IMR-90 (cell line): ENCODE results near the gene ACOXL. TPM values are rescaled to one million over a fixed set of nuclear protein-coding genes. Genes with fewer than 3 reads are reported as not detected.

ENCODE experiments used
- ATAC-seq: fragments of 200-7000 bp; cut with Tn5 transposase; 2 replicates; pipeline ENCODE4 v1.9.1; 2020; ENCODE audit warnings: low read depth, mild to moderate bottlenecking, moderate library complexity
- BruUV-seq: library from RNA; stranded (reverse); fragments of 400-500 nt; replicated peaks from 2 replicates; lab custom pipeline; 2021; lab: Mats Ljungman, UMichigan
- CTCF ChIA-PET: fragments of 300-600 bp; formaldehyde crosslinking; extraction: SDS; loops from one replicate; lab custom pipeline; 2021; ENCODE audit warnings: antibody characterized with exemption; lab: Yijun Ruan, JAX
- POLR2A ChIA-PET: fragments of 300-600 bp; sonication (Branson Sonifier 250); formaldehyde crosslinking; loops from one replicate; lab custom pipeline; 2022; ENCODE audit warnings: antibody characterized with exemption; ENCODE audit not compliant: unreplicated experiment; lab: Charles Lee
- DNase-seq: peaks from one replicate; pipeline ENCODE4 v3.0.0; 2013
- H2AFZ ChIP-seq: replicated peaks from 2 replicates; pipeline ENCODE3; 2013; ENCODE audit warnings: low read length, mild to moderate bottlenecking; ENCODE audit not compliant: poor library complexity
- H2AK5ac ChIP-seq: 2 replicates; pipeline ENCODE4 v1.6.1; 2013; ENCODE audit warnings: low read depth, low read length, inconsistent platforms
- H2AK9ac ChIP-seq: replicated peaks from 2 replicates; pipeline ENCODE3; 2013; ENCODE audit warnings: mild to moderate bottlenecking, low read depth, low read length, moderate library complexity; ENCODE audit not compliant: poor library complexity
- H2BK120ac ChIP-seq: 2 replicates; pipeline ENCODE4 v1.6.1; 2013; ENCODE audit warnings: low read depth, low read length, inconsistent platforms
- H2BK15ac ChIP-seq: 3 replicates; pipeline ENCODE4 v1.6.1; 2013; ENCODE audit warnings: low read depth, low read length, inconsistent platforms
- H2BK20ac ChIP-seq: 2 replicates; pipeline ENCODE4 v1.6.1; 2013; ENCODE audit warnings: low read depth, mild to moderate bottlenecking, inconsistent platforms, low read length, moderate library complexity
- H2BK5ac ChIP-seq: 2 replicates; pipeline ENCODE4 v1.6.1; 2013; ENCODE audit warnings: mild to moderate bottlenecking, low read depth, low read length, inconsistent platforms; ENCODE audit not compliant: poor library complexity, severe bottlenecking
- H3K14ac ChIP-seq: replicated peaks from 2 replicates; pipeline ENCODE4 v1.6.1; 2013; ENCODE audit warnings: low read depth, low read length, inconsistent platforms
- H3K18ac ChIP-seq: 2 replicates; pipeline ENCODE4 v1.6.1; 2013; ENCODE audit warnings: low read depth, low read length, control low read depth
- H3K23ac ChIP-seq: 2 replicates; pipeline ENCODE4 v1.6.1; 2013; ENCODE audit warnings: low read depth, low read length, inconsistent platforms
- H3K27ac ChIP-seq: 2 replicates; pipeline ENCODE4 v1.5.1; 2013; ENCODE audit warnings: mild to moderate bottlenecking, control low read depth, low read length; ENCODE audit not compliant: insufficient read depth
- H3K27me3 ChIP-seq: 2 replicates; pipeline ENCODE4 v1.6.1; 2013; ENCODE audit warnings: low read length; ENCODE audit not compliant: control insufficient read depth, insufficient read depth
- H3K36me3 ChIP-seq: 2 replicates; pipeline ENCODE4 v1.6.1; 2013; ENCODE audit warnings: low read length, mixed read lengths; ENCODE audit not compliant: control insufficient read depth, insufficient read depth
- H3K4ac ChIP-seq: 2 replicates; pipeline ENCODE4 v1.6.1; 2013; ENCODE audit warnings: low read depth, low read length, inconsistent platforms
- H3K4me1 ChIP-seq: 2 replicates; pipeline ENCODE4 v1.6.1; 2013; ENCODE audit warnings: low read length, mixed read lengths; ENCODE audit not compliant: control insufficient read depth, insufficient read depth
- H3K4me2 ChIP-seq: 2 replicates; pipeline ENCODE4 v1.6.1; 2013; ENCODE audit warnings: low read depth, mild to moderate bottlenecking, control low read depth, low read length, moderate library complexity
- H3K4me3 ChIP-seq: 2 replicates; pipeline ENCODE4 v1.5.1; 2013; ENCODE audit warnings: low read depth, mild to moderate bottlenecking, control low read depth, low read length, moderate library complexity; ENCODE audit not compliant: insufficient read depth
- H3K56ac ChIP-seq: 2 replicates; pipeline ENCODE4 v1.6.1; 2013; ENCODE audit warnings: low read length, inconsistent platforms; ENCODE audit not compliant: insufficient read depth; ENCODE audit errors: extremely low read depth
- H3K79me1 ChIP-seq, 2 experiments: 2 replicates each; pipeline ENCODE4 v1.6.1; 2013; ENCODE audit warnings: low read length in 2 of 2, inconsistent platforms in 1 of 2, low read depth in 1 of 2
- H3K9ac ChIP-seq: 2 replicates; pipeline ENCODE4 v1.6.1; 2013; ENCODE audit warnings: low read depth, low read length, control low read depth
- H3K9me1 ChIP-seq: 2 replicates; pipeline ENCODE4 v1.6.1; 2013; ENCODE audit warnings: low read length, inconsistent platforms; ENCODE audit not compliant: insufficient read depth
- H3K9me3 ChIP-seq: 2 replicates; pipeline ENCODE4 v1.6.1; 2013; ENCODE audit warnings: low read length; ENCODE audit not compliant: control insufficient read depth, insufficient read depth
- H4K20me1 ChIP-seq: 2 replicates; pipeline ENCODE4 v1.6.1; 2013; ENCODE audit warnings: low read length, inconsistent platforms; ENCODE audit not compliant: insufficient read depth
- H4K5ac ChIP-seq: 2 replicates; pipeline ENCODE4 v1.6.1; 2013; ENCODE audit warnings: mild to moderate bottlenecking, low read depth, low read length, control low read depth
- H4K8ac ChIP-seq, 2 experiments: 2 replicates each; pipeline ENCODE4 v1.6.1; 2013; ENCODE audit warnings: low read depth in 2 of 2, low read length in 2 of 2, control low read depth in 1 of 2, inconsistent platforms in 1 of 2
- H4K91ac ChIP-seq: 2 replicates; pipeline ENCODE4 v1.6.1; 2013; ENCODE audit warnings: low read depth, low read length, inconsistent platforms; ENCODE audit not compliant: insufficient read depth
- CEBPB ChIP-seq: IDR thresholded peaks from 2 replicates; pipeline ENCODE4 v1.6.1; 2012; ENCODE audit warnings: low read depth, low read length, improper control_type of control experiment
- CHD1 ChIP-seq: IDR thresholded peaks from 2 replicates; pipeline ENCODE4 v1.6.1; 2012; ENCODE audit warnings: low read depth, low read length, improper control_type of control experiment
- MAFK ChIP-seq: IDR thresholded peaks from 2 replicates; pipeline ENCODE4 v1.6.1; 2012; ENCODE audit warnings: low read depth, low read length, improper control_type of control experiment
- MAZ ChIP-seq: IDR thresholded peaks from 2 replicates; pipeline ENCODE4 v1.6.1; 2012; ENCODE audit warnings: low read depth, mild to moderate bottlenecking, low read length, improper control_type of control experiment, moderate library complexity, borderline replicate concordance
- MXI1 ChIP-seq: IDR thresholded peaks from 2 replicates; pipeline ENCODE4 v1.6.1; 2012; ENCODE audit warnings: low read depth, mild to moderate bottlenecking, low read length, moderate library complexity, borderline replicate concordance
- RFX5 ChIP-seq: IDR thresholded peaks from 2 replicates; pipeline ENCODE4 v1.8.0; 2012; ENCODE audit warnings: low read depth, mild to moderate bottlenecking, low read length, moderate library complexity
- SMC3 ChIP-seq: fragments of 150-350 bp; IDR thresholded peaks from 2 replicates; pipeline ENCODE4 v1.6.1; 2016; ENCODE audit warnings: low read depth, mild to moderate bottlenecking, antibody characterized with exemption, low read length, moderate library complexity
- WGBS, 2 experiments: methylation state at CpG; one replicate each; pipeline versions ENCODE4 v1.1.5 to v1.1.7; 2013; ENCODE audit warnings: missing lambda C conversion rate in 2 of 2; ENCODE audit not compliant: insufficient read length in 1 of 2; ENCODE audit errors: extremely low coverage in 2 of 2; 5-methylcytosine and 5-hydroxymethylcytosine counted together
- dilution Hi-C: fragments of 300-500 bp; cut with HindIII; formaldehyde crosslinking; loops from one replicate; pipeline ENCODE4 v1.14.3; 2018; ENCODE audit warnings: low sequenced_read_pairs; ENCODE audit not compliant: unreplicated experiment
- in situ Hi-C: fragments of 300-500 bp; cut with MboI; formaldehyde crosslinking; loops from 3 replicates; pipeline ENCODE4 v1.14.3; 2019; ENCODE audit warnings: low sequenced_read_pairs, inconsistent platforms, mixed read lengths
- intact Hi-C: fragments of 100-400 bp; cut with micrococcal nuclease; formaldehyde crosslinking; loops from 2 replicates; pipeline ENCODE4 v1.10.0; 2022
- polyA plus RNA-seq, 3 experiments: library from polyadenylated mRNA; depleted of rRNA; stranded (reverse); fragments of >200 nt; gene quantifications; 2 replicates each; pipeline ENCODE4 v1.2.3, GENCODE V29; 2012; ENCODE audit warnings: low replicate concordance in 1 of 3
- total RNA-seq: library from RNA; depleted of rRNA; stranded (reverse); fragments of >200 nt; gene quantifications from 2 replicates; pipeline ENCODE4 v1.2.3, GENCODE V29; 2012
- TF ChIP-seq, protein P1 (sequence below): fragments of 150-350 bp; IDR thresholded peaks from 2 replicates; pipeline ENCODE4 v1.6.1; 2017; ENCODE audit warnings: mild to moderate bottlenecking, antibody characterized with exemption, low read length, low read depth

ACOXL gene
- total and polyA plus RNA-seq, 2 of the 4 experiments (the other 2 are of a cell fraction) = not detected

GRCh38 chr2:110971811-110972210, 239.4 kb downstream of the ACOXL start:
- in situ Hi-C loops = no loop called here
- 38% methylated on average over 2 of the region's 2 CpGs; no CpG with 5 or more reads in 1 of the 2 experiments for WGBS, 2 experiments

More at GRCh38 chr2:110971811-110972210, 239.4 kb downstream of the ACOXL start:
- POLR2A ChIA-PET = no interaction called here
- Histone ChIP-seq H4K5ac (no peak overlapping the region), H3K4me2 (no peak overlapping the region), H4K91ac (no peak overlapping the region), H3K56ac (no peak overlapping the region), H4K20me1 (no peaks in the 10 kb centered on the region), H2AK9ac (no peak overlapping the region), H3K79me1 (no peaks in the 10 kb centered on the region), H3K9me3 (no peaks in the 10 kb centered on the region), H3K9me1 (no peaks in the 10 kb centered on the region), H3K27ac (no peak overlapping the region), H2BK15ac (no peak overlapping the region), H3K9ac (no peak overlapping the region), H3K4me3 (no peak overlapping the region), H2AK5ac (no peak overlapping the region), H2BK5ac (no peak overlapping the region), H4K8ac (no peak overlapping the region), H2AFZ (no peak overlapping the region), H3K23ac (no peak overlapping the region), H3K4me1 (no peaks in the 10 kb centered on the region), H3K36me3 (no peaks in the 10 kb centered on the region), H3K4ac (no peak overlapping the region), H3K14ac (no peak overlapping the region), H3K27me3 (peaks cover 10% of the 10 kb centered on the region), H2BK120ac (no peak overlapping the region), H3K18ac (no peak overlapping the region), H2BK20ac (no peak overlapping the region)
- no peak for DNase-seq
- dilution Hi-C loops = no loop called here
- CTCF ChIA-PET = no interaction called here
- TF ChIP-seq MAFK (no peak), CEBPB (no peak), RFX5 (no peak), CHD1 (no peak), MAZ (no peak), MXI1 (no peak), SMC3 (no peak)
- TF ChIP-seq, protein P1, sequence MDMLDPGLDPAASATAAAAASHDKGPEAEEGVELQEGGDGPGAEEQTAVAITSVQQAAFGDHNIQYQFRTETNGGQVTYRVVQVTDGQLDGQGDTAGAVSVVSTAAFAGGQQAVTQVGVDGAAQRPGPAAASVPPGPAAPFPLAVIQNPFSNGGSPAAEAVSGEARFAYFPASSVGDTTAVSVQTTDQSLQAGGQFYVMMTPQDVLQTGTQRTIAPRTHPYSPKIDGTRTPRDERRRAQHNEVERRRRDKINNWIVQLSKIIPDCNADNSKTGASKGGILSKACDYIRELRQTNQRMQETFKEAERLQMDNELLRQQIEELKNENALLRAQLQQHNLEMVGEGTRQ = no peak
- ATAC-seq = no peak
- intact Hi-C loops = no loop called here
- no TSS peak for BruUV-seq
